T47D (cell line): ENCODE results near the gene ARHGAP19.

ENCODE experiments used
- DNase-seq, 2 experiments: peaks; one replicate each; pipeline versions ENCODE4 v3.0.0 to v3.0.0-alpha.2; 2011 to 2012; ENCODE audit warnings: low read depth in 1 of 2, low spot score in 1 of 2
- JUND ChIP-seq: IDR thresholded peaks from 2 replicates; pipeline ENCODE4 v1.6.1; 2012; ENCODE audit warnings: low read depth
- in situ Hi-C: cut with HindIII; loops from 2 replicates; pipeline ENCODE4 v1.10.0; 2016; ENCODE audit warnings: low sequenced_read_pairs, low pct_unique_long_range_greater_than_20kb

ARHGAP19 gene

GRCh38 chr10:97292097-97292861 is at the start of gene ARHGAP19:
ARHGAP19 (minus strand) TSS chr10:97292637; CDS start chr10:97292627, 10 bp downstream.
- in situ Hi-C loops: no loop called here
- DNase-seq: peak; percentile 94 to 100
- no peak for TF ChIP-seq JUND

- no peak for DNase-seq
- TF ChIP-seq JUND: no peak
- in situ Hi-C loops: no loop called here
These were observed 49.0 kb upstream of the ARHGAP19 start for GRCh38 chr10:97341416-97341815.

GRCh38 chr10:97338041-97338440 is 45.6 kb upstream of the ARHGAP19 start:
- in situ Hi-C loops: no loop called here
- no peak for TF ChIP-seq JUND
- no peak for DNase-seq

GRCh38 chr10:97336942-97337831 is 44.8 kb upstream of the ARHGAP19 start:
- in situ Hi-C loops: no loop called here
- TF ChIP-seq JUND: no peak
- peak; percentile 62 to 91 for DNase-seq

GRCh38 chr10:97336446-97336845 is 44.0 kb upstream of the ARHGAP19 start:
- in situ Hi-C loops: no loop called here
- TF ChIP-seq JUND: no peak
- no peak for DNase-seq

GRCh38 chr10:97336006-97336405 is 43.6 kb upstream of the ARHGAP19 start:
- TF ChIP-seq JUND: no peak
- DNase-seq: no peak
- in situ Hi-C loops: no loop called here

- no peak for TF ChIP-seq JUND
- in situ Hi-C loops: no loop called here
- DNase-seq: no peak
These were observed 42.8 kb upstream of the ARHGAP19 start for GRCh38 chr10:97335188-97335619.

- in situ Hi-C loops: no loop called here
- TF ChIP-seq JUND: peak; percentile 66; the same call in 1 of the 2 replicates
- DNase-seq: peak; percentile 97
These were observed 42.1 kb upstream of the ARHGAP19 start, which contains the start of gene FRAT2 for GRCh38 chr10:97334370-97335175. FRAT2 (minus strand) TSS chr10:97334729; CDS start chr10:97334572, 157 bp downstream.

- peak in 1 of 2 experiments; percentile 63 for DNase-seq
- in situ Hi-C loops: no loop called here
These were observed 41.3 kb upstream of the ARHGAP19 start for GRCh38 chr10:97333601-97334369.

GRCh38 chr10:97333351-97333600 is 40.8 kb upstream of the ARHGAP19 start:
- DNase-seq: peak in 1 of 2 experiments; percentile 64
- no peak for TF ChIP-seq JUND
- in situ Hi-C loops: no loop called here

More at GRCh38 chr10:97333601-97334369, 41.3 kb upstream of the ARHGAP19 start:
- TF ChIP-seq JUND: no peak

- peak; percentile 83 to 89 for DNase-seq
- no peak for TF ChIP-seq JUND
- in situ Hi-C loops: no loop called here
These were observed 40.3 kb upstream of the ARHGAP19 start for GRCh38 chr10:97332591-97333350.
